K562 (cell line): ENCODE measurements around the gene YY1AP1. TPM values are rescaled to one million over a fixed set of nuclear protein-coding genes. Genes with fewer than 3 reads are reported as not detected.
A peak's percentile ranks its signal among the peaks of the same experiment; 100 is the strongest.

Experiments
- ATAC-seq: fragments of 200-7000 bp; cut with Tn5 transposase; 3 replicates; pipeline ENCODE4 v1.9.1; 2020; ENCODE audit warnings: moderate library complexity
- BruUV-seq: library from RNA; stranded (reverse); fragments of 400-500 nt; replicated peaks from 2 replicates; lab custom pipeline; 2021; lab: Mats Ljungman, UMichigan
- CTCF ChIA-PET: fragments of 300-600 bp; formaldehyde crosslinking; extraction: SDS; loops from one replicate; lab custom pipeline; 2021; ENCODE audit warnings: low intra/inter-chr PET ratio; lab: Yijun Ruan, JAX
- POLR2A ChIA-PET: fragments of 300-600, 350-650 bp; sonication (Branson Sonifier 250); formaldehyde crosslinking; extraction: SDS; loops from one replicate; lab custom pipeline; 2021; ENCODE audit warnings: antibody characterized with exemption, inconsistent platforms; lab: Yijun Ruan, JAX
- DNase-seq, 4 experiments: peaks; one replicate each; pipeline versions ENCODE4 v3.0.0 to v3.0.0-alpha.2; 2011 to 2018; ENCODE audit warnings: low spot score in 3 of 4, mixed read lengths in 3 of 4; ENCODE audit errors: extremely low read depth in 1 of 4
- FAIRE-seq: peaks from 2 replicates; lab custom pipeline; 2011; peaks lifted over from hg19 to GRCh38; lab: Jason Lieb, UNC
- H2AFZ ChIP-seq: 2 replicates; pipeline ENCODE4 v1.6.0; 2011; ENCODE audit warnings: low read depth, low read length, control low read depth, inconsistent platforms
- H3K27ac ChIP-seq: fragments of 200-600 bp; 3 replicates; pipeline ENCODE4 v1.8.0; 2011; ENCODE audit warnings: low read depth, mild to moderate bottlenecking, control low read depth, inconsistent platforms, low read length, moderate library complexity, mixed read lengths; ENCODE audit errors: extremely low read depth
- H3K27me3 ChIP-seq, 2 experiments: fragments of 300-600 bp in 1 of 2; 2 replicates in 1 of 2; 3 replicates in 1 of 2; pipeline versions ENCODE4 v1.6.0 to v1.8.0; 2011; ENCODE audit warnings: inconsistent platforms in 2 of 2, low read length in 2 of 2, mild to moderate bottlenecking in 1 of 2, mixed read lengths in 1 of 2, moderate library complexity in 1 of 2; ENCODE audit not compliant: control insufficient read depth in 2 of 2, insufficient read depth in 2 of 2
- H3K36me3 ChIP-seq: fragments of 300-600 bp; 3 replicates; pipeline ENCODE4 v1.8.0; 2011; ENCODE audit warnings: mild to moderate bottlenecking, low read length, inconsistent platforms; ENCODE audit not compliant: control insufficient read depth, insufficient read depth
- H3K4me1 ChIP-seq, 2 experiments: fragments of 200-600 bp in 1 of 2; replicated peaks in 1 of 2; 2 replicates in 1 of 2; 3 replicates in 1 of 2; pipeline versions ENCODE4 v1.5.1 to v1.8.0; 2011; ENCODE audit warnings: inconsistent platforms in 2 of 2, low read length in 2 of 2, mild to moderate bottlenecking in 1 of 2, mixed read lengths in 1 of 2, moderate library complexity in 1 of 2; ENCODE audit not compliant: control insufficient read depth in 2 of 2, insufficient read depth in 2 of 2
- H3K4me2 ChIP-seq: 2 replicates; pipeline ENCODE4 v1.6.1; 2011; ENCODE audit warnings: low read length, control low read depth, inconsistent platforms, mixed read lengths; ENCODE audit not compliant: insufficient read depth
- H3K4me3 ChIP-seq: fragments of 200-600 bp; sonication (generic), shearing (Covaris generic); 2 replicates; pipeline ENCODE4 v1.5.1; 2016; ENCODE audit warnings: control low read depth, inconsistent platforms
- H3K79me2 ChIP-seq: fragments of 200-600 bp; 3 replicates; pipeline ENCODE4 v1.8.0; 2011; ENCODE audit warnings: low read length, inconsistent platforms; ENCODE audit not compliant: control insufficient read depth, insufficient read depth
- H3K9ac ChIP-seq, 2 experiments: 2 replicates each; pipeline versions ENCODE4 v1.6.0 to v1.6.1; 2011; ENCODE audit warnings: low read depth in 2 of 2, low read length in 2 of 2, control low read depth in 1 of 2, inconsistent platforms in 1 of 2, mild to moderate bottlenecking in 1 of 2, mixed read lengths in 1 of 2; ENCODE audit not compliant: insufficient read depth in 1 of 2
- H3K9me1 ChIP-seq: one replicate; pipeline ENCODE4 v1.6.0; 2011; ENCODE audit warnings: inconsistent platforms, mild to moderate bottlenecking, low read length, moderate library complexity; ENCODE audit not compliant: control insufficient read depth, insufficient read depth
- H3K9me3 ChIP-seq: replicated peaks from 2 replicates; pipeline ENCODE4 v1.5.1; 2011; ENCODE audit warnings: low read depth, low read length, inconsistent platforms; ENCODE audit not compliant: control insufficient read depth, insufficient read depth
- H4K20me1 ChIP-seq: replicated peaks from 2 replicates; pipeline ENCODE4 v1.6.1; 2011; ENCODE audit warnings: low read length, inconsistent platforms, mixed read lengths; ENCODE audit not compliant: control insufficient read depth, insufficient read depth
- CREB1 ChIP-seq, 2 experiments: sonication (generic) in 1 of 2; formaldehyde crosslinking in 1 of 2; IDR thresholded peaks; 2 replicates each; pipeline versions ENCODE4 v1.6.1 to v1.8.0; 2012 to 2022; ENCODE audit warnings: inconsistent platforms in 1 of 2, mild to moderate bottlenecking in 1 of 2, missing genetic modification reagents in 1 of 2, moderate library complexity in 1 of 2
- HMBOX1 ChIP-seq: sonication (generic); IDR thresholded peaks from 2 replicates; pipeline ENCODE4 v1.6.1; 2016
- RBM22 ChIP-seq: fragments of 200-400 bp; formaldehyde crosslinking; IDR thresholded peaks from 2 replicates; pipeline ENCODE4 v1.6.1; 2018; ENCODE audit warnings: low read length, low read depth; ENCODE audit not compliant: poor library complexity, severe bottlenecking
- WGBS: fragments of 100-300 bp; shearing (Covaris generic); methylation state at CpG from one replicate; pipeline ENCODE4 v1.1.6; 2016; ENCODE audit warnings: low coverage, mixed read lengths; ENCODE audit not compliant: insufficient coverage; ENCODE audit errors: missing lambda C conversion rate; 5-methylcytosine and 5-hydroxymethylcytosine counted together
- in situ Hi-C: fragments of 300-500 bp; cut with MboI; formaldehyde crosslinking; loops from 4 replicates; pipeline ENCODE4 v1.15.0; 2018; ENCODE audit warnings: inconsistent platforms, mixed read lengths
- intact Hi-C: fragments of 100-400 bp; cut with micrococcal nuclease; formaldehyde crosslinking; loops from 2 replicates; pipeline ENCODE4 v1.14.2; 2022
- polyA plus RNA-seq, 8 experiments: library from polyadenylated mRNA; depleted of rRNA in 4 of 8; stranded (reverse) in 5 of 8; unstranded in 3 of 8; fragments of >200 nt; fragmentation: Nextera tagmentation in 2 of 8; fragmentation: Illumina TruSeq in 1 of 8; extraction: Ambion mirVana in 2 of 8; extraction: Trizol in 1 of 8; gene quantifications; 2 replicates each; pipeline versions ENCODE4 v1.2.1 to v1.2.3, GENCODE V29; 2011 to 2014; ENCODE audit warnings: inconsistent platforms in 1 of 8, missing spikeins in 1 of 8
- total RNA-seq, 7 experiments: library from RNA; depleted of rRNA in 6 of 7; stranded (reverse); fragments of >200 nt in 6 of 7; fragmentation: Illumina TruSeq in 2 of 7; extraction: Trizol in 2 of 7; gene quantifications; 2 replicates each; pipeline versions ENCODE4 v1.2.1 to v1.2.3, GENCODE V29; 2011 to 2021; ENCODE audit warnings: low replicate concordance in 1 of 7

Gene YY1AP1
- total and polyA plus RNA-seq, 9 of the 15 experiments (the other 6 are each of a cell fraction or from before 2014, with no cell fraction given), result 18.4 to 90.7 (median 42.9) TPM

GRCh38 chr1:155651861-155652661 is 36.5 kb downstream of the YY1AP1 start:
- in situ Hi-C loops (no loop called here), intact Hi-C loops (no loop called here)
- H3K4me1 ChIP-seq, result no peaks in the 10 kb centered on the region; a peak in 2 of 5 replicates
- H3K9me1 ChIP-seq, result no peaks in the 10 kb centered on the region
- ChIA-PET CTCF (no interaction called here), POLR2A (no interaction called here)
- no peak overlapping the region for H3K27ac ChIP-seq
- no peaks in the 10 kb centered on the region for H3K79me2 ChIP-seq
- DNase-seq, result no peak
- no TSS peak for BruUV-seq
- no peaks in the 10 kb centered on the region for H3K36me3 ChIP-seq
- H3K27me3 ChIP-seq, result peaks cover 4 to 7% of the 10 kb centered on the region in 2 experiments; a peak in 3 of 5 replicates
- no peak overlapping the region for H3K4me2 ChIP-seq
- no peaks in the 10 kb centered on the region; the same call in 1 of the 2 replicates for H3K9me3 ChIP-seq
- WGBS, result 0% methylated on average over 3 of the region's 3 CpGs
- no peak overlapping the region for H2AFZ ChIP-seq
- H4K20me1 ChIP-seq, result no peaks in the 10 kb centered on the region
- no peak for FAIRE-seq
- no peak overlapping the region for H3K9ac ChIP-seq
- no peak for ATAC-seq
- TF ChIP-seq CREB1 (IDR thresholded peaks at IDR 0.05) (no peak), CREB1 (CRISPR knock-in tag; IDR thresholded peaks at IDR 0.05) (no peak), HMBOX1 (peak; percentile 70; the same call in 1 of the 2 replicates), RBM22 (no peak)
- no peak overlapping the region for H3K4me3 ChIP-seq
